ENCODE measurements around the gene PTP4A2.

The PTP4A2 gene

GRCh38 chr1:31938184-31938975 lies at the start of gene PTP4A2:
TSS of gene PTP4A2 (minus strand) at chr1:31938368. CDS start at chr1:31919065, 19,303 bp downstream.
- peak; percentile 83 for DNase-seq (ENCODE audit: extremely low spot score, insufficient read length, low read depth)
- FAIRE-seq, result peak; percentile 93

GRCh38 chr1:31987135-31987619 lies 49.0 kb upstream of the PTP4A2 start:
- no peak for FAIRE-seq
- no peak for DNase-seq (ENCODE audit: extremely low spot score, insufficient read length, low read depth)

GRCh38 chr1:31985430-31985829 lies 47.3 kb upstream of the PTP4A2 start:
- no peak for DNase-seq (ENCODE audit: extremely low spot score, insufficient read length, low read depth)
- FAIRE-seq, result peak; percentile 52

GRCh38 chr1:31984419-31985347 lies 46.5 kb upstream of the PTP4A2 start:
- FAIRE-seq (no peak), DNase-seq (ENCODE audit: extremely low spot score, insufficient read length, low read depth) (no peak)

- FAIRE-seq (no peak), DNase-seq (ENCODE audit: extremely low spot score, insufficient read length, low read depth) (no peak)
Measured at GRCh38 chr1:31981972-31982371, 43.8 kb upstream of the PTP4A2 start.

GRCh38 chr1:31981456-31981839 lies 43.3 kb upstream of the PTP4A2 start:
- no peak for FAIRE-seq
- DNase-seq (ENCODE audit: extremely low spot score, insufficient read length, low read depth), result no peak

- DNase-seq (ENCODE audit: extremely low spot score, insufficient read length, low read depth), result no peak
- peak; percentile 62 for FAIRE-seq
Measured at GRCh38 chr1:31980835-31981455, 42.8 kb upstream of the PTP4A2 start.

GRCh38 chr1:31978843-31979400 lies 40.8 kb upstream of the PTP4A2 start:
- DNase-seq (ENCODE audit: extremely low spot score, insufficient read length, low read depth) (no peak), FAIRE-seq (no peak)

GRCh38 chr1:31977385-31978131 lies 39.4 kb upstream of the PTP4A2 start:
- DNase-seq (ENCODE audit: extremely low spot score, insufficient read length, low read depth) (no peak), FAIRE-seq (no peak)

- FAIRE-seq, result no peak
- no peak for DNase-seq (ENCODE audit: extremely low spot score, insufficient read length, low read depth)
Measured at GRCh38 chr1:31976401-31976800, 38.2 kb upstream of the PTP4A2 start.

- DNase-seq (ENCODE audit: extremely low spot score, insufficient read length, low read depth) (no peak), FAIRE-seq (no peak)
Measured at GRCh38 chr1:31970873-31971272, 32.7 kb upstream of the PTP4A2 start.

- no peak for FAIRE-seq
Measured at GRCh38 chr1:31961536-31961935, 23.4 kb upstream of the PTP4A2 start.

GRCh38 chr1:31959521-31960340 lies 21.6 kb upstream of the PTP4A2 start:
- DNase-seq (ENCODE audit: extremely low spot score, insufficient read length, low read depth), result no peak
- FAIRE-seq, result no peak

More at GRCh38 chr1:31961536-31961935, 23.4 kb upstream of the PTP4A2 start:
- DNase-seq (ENCODE audit: extremely low spot score, insufficient read length, low read depth), result no peak

- FAIRE-seq (peak; percentile 81), DNase-seq (ENCODE audit: extremely low spot score, insufficient read length, low read depth) (no peak)
Measured at GRCh38 chr1:31957701-31958674, 19.8 kb upstream of the PTP4A2 start.

GRCh38 chr1:31955917-31956736 lies 18.0 kb upstream of the PTP4A2 start:
- FAIRE-seq (peak; percentile 98), DNase-seq (ENCODE audit: extremely low spot score, insufficient read length, low read depth) (no peak)

GRCh38 chr1:31954607-31955283 lies 16.6 kb upstream of the PTP4A2 start:
- DNase-seq (ENCODE audit: extremely low spot score, insufficient read length, low read depth), result no peak
- peak; percentile 63 for FAIRE-seq
